LNCAP (cell line): ENCODE measurements around the gene PLPPR1.

ENCODE experiments used
- CTCF ChIP-seq: fragments of 450-650 bp; IDR thresholded peaks from 2 replicates; pipeline ENCODE4 v1.5.1; 2017; ENCODE audit warnings: mild to moderate bottlenecking

PLPPR1 gene

GRCh38 chr9:101369884-101370531 is 341.5 kb downstream of the PLPPR1 start:
- TF ChIP-seq CTCF = no peak

- TF ChIP-seq CTCF = no peak
Measured at GRCh38 chr9:101371813-101372212, 343.3 kb downstream of the PLPPR1 start.

- TF ChIP-seq CTCF = no peak
Measured at GRCh38 chr9:101372327-101373118, 344.0 kb downstream of the PLPPR1 start.
